GM10266 (cell line): ENCODE results near the gene KAT6B.

Experiments
- DNase-seq: peaks from one replicate; pipeline ENCODE4 v3.0.0; 2012; ENCODE audit errors: extremely low spot score
- CTCF ChIP-seq: IDR thresholded peaks from 2 replicates; pipeline ENCODE4 v1.5.1; 2012; ENCODE audit warnings: mild to moderate bottlenecking, low read depth; ENCODE audit not compliant: control insufficient read depth, insufficient read depth; ENCODE audit errors: missing control alignments

The KAT6B gene

GRCh38 chr10:74947781-74948401 is 121.5 kb downstream of the KAT6B start:
- no peak for DNase-seq
- no peak for TF ChIP-seq CTCF

- no peak for TF ChIP-seq CTCF
- no peak for DNase-seq
These were observed 122.8 kb downstream of the KAT6B start for GRCh38 chr10:74949034-74949832.

GRCh38 chr10:74949843-74950765 is 123.7 kb downstream of the KAT6B start:
- no peak for DNase-seq
- no peak for TF ChIP-seq CTCF

GRCh38 chr10:74953214-74953613 is 126.8 kb downstream of the KAT6B start:
- no peak for DNase-seq
- no peak for TF ChIP-seq CTCF

- DNase-seq = no peak
- no peak for TF ChIP-seq CTCF
These were observed 129.4 kb downstream of the KAT6B start for GRCh38 chr10:74955796-74956195.

GRCh38 chr10:74956555-74957111 is 130.2 kb downstream of the KAT6B start:
- DNase-seq = no peak
- no peak for TF ChIP-seq CTCF
